ENCODE measurements around the gene CDC14A. TPM values are rescaled to one million over a fixed set of nuclear protein-coding genes. Genes with fewer than 3 reads are reported as not detected.

The CDC14A gene
- total RNA-seq, 1 experiment from 2014 or later: 2.6 TPM

DNA sequence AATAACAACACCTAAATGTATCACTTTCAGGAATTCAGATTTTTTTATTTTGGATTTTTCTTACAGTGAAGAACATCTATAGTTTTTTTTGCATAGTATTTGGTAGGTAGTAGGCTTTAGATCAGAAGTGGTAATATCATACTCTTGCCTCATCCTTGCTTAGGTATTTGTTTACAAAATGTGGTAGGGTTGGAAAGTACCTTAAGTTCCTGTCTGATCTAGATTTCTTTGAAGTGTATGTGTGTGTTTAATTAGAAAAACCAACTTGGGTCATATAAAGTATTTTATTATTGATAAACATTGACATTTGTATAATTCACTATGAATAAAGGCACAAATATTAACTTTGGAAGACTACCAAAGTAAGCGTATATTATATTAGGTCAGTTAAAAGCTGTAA is 100.3 kb downstream of the CDC14A start:
- Mint-ChIP-seq H3K4me1 (ENCODE audit: insufficient read depth, unreplicated experiment) (no peaks in the 10 kb centered on the region), H3K27me3 (ENCODE audit: insufficient read depth, unreplicated experiment) (no peaks in the 10 kb centered on the region), H3K27ac (ENCODE audit: low read depth, unreplicated experiment) (no peak overlapping the region), H3K4me3 (ENCODE audit: unreplicated experiment) (no peak overlapping the region), H3K36me3 (ENCODE audit: insufficient read depth, unreplicated experiment) (no peaks in the 10 kb centered on the region), H3K9me3 (ENCODE audit: unreplicated experiment) (no peaks in the 10 kb centered on the region)
- intact Hi-C loops (cut with micrococcal nuclease): no loop called here
- BruUV-seq (replicated peaks): no TSS peak
- CTCF ChIA-PET: interaction anchor here (0.6 to 14.2 kb wide), 5 partner anchors 9 to 414 kb away, joined by 3 to 310 read pairs (median 6); no protein-coding TSS in a partner anchor
- TF ChIP-seq, protein P1, sequence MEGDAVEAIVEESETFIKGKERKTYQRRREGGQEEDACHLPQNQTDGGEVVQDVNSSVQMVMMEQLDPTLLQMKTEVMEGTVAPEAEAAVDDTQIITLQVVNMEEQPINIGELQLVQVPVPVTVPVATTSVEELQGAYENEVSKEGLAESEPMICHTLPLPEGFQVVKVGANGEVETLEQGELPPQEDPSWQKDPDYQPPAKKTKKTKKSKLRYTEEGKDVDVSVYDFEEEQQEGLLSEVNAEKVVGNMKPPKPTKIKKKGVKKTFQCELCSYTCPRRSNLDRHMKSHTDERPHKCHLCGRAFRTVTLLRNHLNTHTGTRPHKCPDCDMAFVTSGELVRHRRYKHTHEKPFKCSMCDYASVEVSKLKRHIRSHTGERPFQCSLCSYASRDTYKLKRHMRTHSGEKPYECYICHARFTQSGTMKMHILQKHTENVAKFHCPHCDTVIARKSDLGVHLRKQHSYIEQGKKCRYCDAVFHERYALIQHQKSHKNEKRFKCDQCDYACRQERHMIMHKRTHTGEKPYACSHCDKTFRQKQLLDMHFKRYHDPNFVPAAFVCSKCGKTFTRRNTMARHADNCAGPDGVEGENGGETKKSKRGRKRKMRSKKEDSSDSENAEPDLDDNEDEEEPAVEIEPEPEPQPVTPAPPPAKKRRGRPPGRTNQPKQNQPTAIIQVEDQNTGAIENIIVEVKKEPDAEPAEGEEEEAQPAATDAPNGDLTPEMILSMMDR (IDR thresholded peaks at IDR 0.05; ENCODE audit: unreplicated experiment): no peak
- no peak for DNase-seq (ENCODE audit: unreplicated experiment)
- POLR2A ChIA-PET: no interaction called here

DNA sequence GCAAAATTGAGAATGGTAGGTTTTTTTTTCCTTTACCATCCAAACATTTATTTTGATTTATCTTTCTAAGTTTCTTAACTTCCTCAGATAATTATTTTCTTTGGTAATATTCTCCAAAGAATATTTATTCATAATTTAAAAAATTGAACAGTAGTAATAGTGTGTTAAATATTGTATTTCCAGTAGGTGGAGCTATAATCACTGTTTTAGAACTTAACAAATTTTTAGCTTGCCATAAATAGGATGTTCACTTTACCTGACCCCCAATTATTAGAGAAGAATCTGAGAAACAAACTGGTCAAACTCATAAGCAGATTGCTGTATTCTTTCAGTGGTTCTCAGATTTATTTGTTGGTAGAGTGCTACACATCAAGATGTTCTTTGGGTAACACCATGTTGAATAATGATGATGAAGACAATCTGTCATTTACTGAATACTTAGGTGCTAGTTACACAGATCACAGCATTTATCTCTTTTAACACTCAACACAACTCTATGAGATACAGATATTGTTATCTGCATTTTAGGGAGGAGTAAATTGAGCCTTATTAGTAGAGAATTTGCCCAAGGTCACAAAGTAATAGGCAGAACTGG is 103.3 kb downstream of the CDC14A start:
- peak; percentile 4 for DNase-seq (ENCODE audit: unreplicated experiment)
- Mint-ChIP-seq H3K9me3 (ENCODE audit: unreplicated experiment) (no peaks in the 10 kb centered on the region), H3K27me3 (ENCODE audit: insufficient read depth, unreplicated experiment) (no peaks in the 10 kb centered on the region), H3K4me3 (ENCODE audit: unreplicated experiment) (no peak overlapping the region), H3K27ac (ENCODE audit: low read depth, unreplicated experiment) (no peak overlapping the region), H3K36me3 (ENCODE audit: insufficient read depth, unreplicated experiment) (no peaks in the 10 kb centered on the region), H3K4me1 (ENCODE audit: insufficient read depth, unreplicated experiment) (peaks cover 7% of the 10 kb centered on the region)
- intact Hi-C loops (cut with micrococcal nuclease): loop anchor here (5.0 kb wide), 3 partner anchors 163 to 418 kb away; a partner anchor contains a TSS
- ChIA-PET POLR2A (interaction anchor here (1.2 to 1.5 kb wide), 2 partner anchors 190 to 206 kb away, joined by 5 read pairs; partner anchors contain the start of genes DBT and RTCA), CTCF (interaction anchor here (0.6 to 14.2 kb wide), 37 partner anchors 8 to 712 kb away, joined by 3 to 310 read pairs (median 4); partner anchors contain the start of genes FRRS1 and RTCA)
- no TSS peak for BruUV-seq (replicated peaks)
- TF ChIP-seq, protein P1 (IDR thresholded peaks at IDR 0.05; ENCODE audit: unreplicated experiment): peak; percentile 36

DNA sequence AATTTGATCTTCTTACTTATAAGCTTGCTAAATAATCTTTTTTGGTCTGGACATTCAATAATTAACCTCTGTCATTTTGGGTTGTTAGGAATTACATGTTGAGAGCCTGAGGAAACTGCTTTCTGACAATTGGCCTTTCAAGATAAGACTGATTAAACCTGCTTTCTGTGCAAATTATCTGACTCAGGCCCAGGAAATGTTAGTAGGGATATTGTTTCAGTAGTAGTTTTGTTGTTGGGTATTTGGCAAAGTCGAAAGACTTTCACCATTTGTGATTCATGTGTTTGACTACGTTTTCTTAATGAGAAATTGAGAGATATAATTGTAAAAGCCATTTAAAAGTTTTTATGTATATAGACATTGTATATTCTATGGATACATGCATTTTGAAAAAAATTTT is 104.6 kb downstream of the CDC14A start:
- Mint-ChIP-seq H3K27ac (ENCODE audit: low read depth, unreplicated experiment) (no peak overlapping the region), H3K4me3 (ENCODE audit: unreplicated experiment) (no peak overlapping the region), H3K36me3 (ENCODE audit: insufficient read depth, unreplicated experiment) (no peaks in the 10 kb centered on the region), H3K27me3 (ENCODE audit: insufficient read depth, unreplicated experiment) (no peaks in the 10 kb centered on the region), H3K4me1 (ENCODE audit: insufficient read depth, unreplicated experiment) (peaks cover 7% of the 10 kb centered on the region), H3K9me3 (ENCODE audit: unreplicated experiment) (no peaks in the 10 kb centered on the region)
- ChIA-PET CTCF (interaction anchor here (0.5 to 14.2 kb wide), 26 partner anchors 9 to 713 kb away, joined by 3 to 310 read pairs (median 4); no protein-coding TSS in a partner anchor), POLR2A (interaction anchor here (0.5 to 1.2 kb wide), 4 partner anchors 175 to 803 kb away, joined by 3 to 5 read pairs (median 4); partner anchors contain the start of gene RTCA)
- intact Hi-C loops (cut with micrococcal nuclease): loop anchor here (5.0 kb wide), 3 partner anchors 165 to 420 kb away; a partner anchor contains a TSS
- DNase-seq (ENCODE audit: unreplicated experiment): no peak
- TF ChIP-seq, protein P1 (IDR thresholded peaks at IDR 0.05; ENCODE audit: unreplicated experiment): no peak
- no TSS peak for BruUV-seq (replicated peaks)

DNA sequence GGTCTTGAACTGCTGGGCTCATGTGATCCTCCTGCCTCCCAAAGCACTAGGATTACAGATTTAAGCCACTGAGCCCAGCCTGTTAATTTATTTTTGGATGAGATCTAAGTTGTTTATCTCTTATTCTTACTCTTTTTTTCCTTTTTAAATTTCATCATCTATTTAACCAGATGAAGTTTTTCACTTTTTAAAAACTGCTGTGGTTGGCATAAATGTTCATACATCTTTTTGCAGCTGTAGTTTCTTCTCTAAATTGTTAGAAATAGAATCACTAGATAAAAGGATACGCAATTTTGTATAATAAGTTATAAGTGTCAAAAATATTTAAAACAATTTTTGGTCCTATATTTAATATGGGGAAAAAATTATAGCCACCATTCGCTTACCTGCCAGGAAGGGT is 105.4 kb downstream of the CDC14A start:
- no peaks in the 10 kb centered on the region for H3K9me3 Mint-ChIP-seq (ENCODE audit: unreplicated experiment)
- no peaks in the 10 kb centered on the region for H3K27me3 Mint-ChIP-seq (ENCODE audit: insufficient read depth, unreplicated experiment)
- no peak overlapping the region for H3K27ac Mint-ChIP-seq (ENCODE audit: low read depth, unreplicated experiment)
- ChIA-PET POLR2A (interaction anchor here (0.6 to 0.8 kb wide), 2 partner anchors 106 to 614 kb away, joined by 3 read pairs; partner anchors contain the start of gene CDC14A), CTCF (interaction anchor here (0.6 to 14.2 kb wide), 10 partner anchors 10 to 650 kb away, joined by 3 to 310 read pairs (median 4); no protein-coding TSS in a partner anchor)
- TF ChIP-seq, protein P1 (IDR thresholded peaks at IDR 0.05; ENCODE audit: unreplicated experiment): no peak
- H3K4me3 Mint-ChIP-seq (ENCODE audit: unreplicated experiment): no peak overlapping the region
- intact Hi-C loops (cut with micrococcal nuclease): loop anchor here (2.0 to 5.0 kb wide), 4 partner anchors 165 to 420 kb away; partner anchors contain the start of genes SASS6 and TRMT13
- no peaks in the 10 kb centered on the region for H3K36me3 Mint-ChIP-seq (ENCODE audit: insufficient read depth, unreplicated experiment)
- H3K4me1 Mint-ChIP-seq (ENCODE audit: insufficient read depth, unreplicated experiment): peaks cover 7% of the 10 kb centered on the region
- no peak for DNase-seq (ENCODE audit: unreplicated experiment)
- BruUV-seq (replicated peaks): no TSS peak
